HepG2 (cell line): ENCODE data around the gene HYAL2. TPM values are rescaled to one million over a fixed set of nuclear protein-coding genes. Genes with fewer than 3 reads are reported as not detected.

Source experiments
- CC2D1A ChIP-seq: sonication (generic); formaldehyde crosslinking; IDR thresholded peaks from 2 replicates; pipeline ENCODE4 v1.8.1; 2023; ENCODE audit warnings: mild to moderate bottlenecking, missing genetic modification reagents
- E2F5 ChIP-seq: sonication (generic); formaldehyde crosslinking; conservative IDR thresholded peaks from 2 replicates; pipeline ENCODE4 v1.4.0; 2020; ENCODE audit warnings: missing genetic modification reagents
- FOXC1 ChIP-seq: sonication (generic); formaldehyde crosslinking; IDR thresholded peaks from 2 replicates; pipeline ENCODE4 v1.8.0; 2022; ENCODE audit warnings: mild to moderate bottlenecking, missing genetic modification reagents, borderline replicate concordance
- FOXK2 ChIP-seq: fragments of 450-650 bp; IDR thresholded peaks from 2 replicates; pipeline ENCODE4 v1.6.1; 2016
- FOXM1 ChIP-seq: sonication (generic); formaldehyde crosslinking; IDR thresholded peaks from 2 replicates; pipeline ENCODE4 v1.5.0; 2020; ENCODE audit warnings: missing genetic modification reagents
- HNRNPUL1 ChIP-seq: fragments of 200-400 bp; formaldehyde crosslinking; IDR thresholded peaks from 2 replicates; pipeline ENCODE4 v1.6.1; 2017; ENCODE audit warnings: low read depth, mild to moderate bottlenecking, low read length, moderate library complexity
- HOXA5 ChIP-seq: sonication (generic); formaldehyde crosslinking; IDR thresholded peaks from 2 replicates; pipeline ENCODE4 v1.4.0; 2020; ENCODE audit warnings: missing genetic modification reagents
- KAT8 ChIP-seq: IDR thresholded peaks from 2 replicates; pipeline ENCODE4 v1.6.1; 2016; ENCODE audit warnings: missing genetic modification reagents, missing compliant biosample characterization
- MIER3 ChIP-seq: IDR thresholded peaks from 2 replicates; pipeline ENCODE4 v1.6.1; 2016; ENCODE audit warnings: missing compliant biosample characterization, borderline replicate concordance
- NR2F6 ChIP-seq, 2 experiments: IDR thresholded peaks; 2 replicates each; pipeline ENCODE4 v1.6.1; 2016; ENCODE audit warnings: antibody characterized with exemption in 1 of 2, mild to moderate bottlenecking in 1 of 2
- TBX2 ChIP-seq: sonication (generic); formaldehyde crosslinking; IDR thresholded peaks from 2 replicates; pipeline ENCODE4 v1.5.0; 2020; ENCODE audit warnings: missing genetic modification reagents, mild to moderate bottlenecking, borderline replicate concordance
- ZFP36L1 ChIP-seq: sonication (generic); formaldehyde crosslinking; IDR thresholded peaks from 2 replicates; pipeline ENCODE4 v1.8.0; 2022; ENCODE audit warnings: mild to moderate bottlenecking, missing genetic modification reagents, moderate library complexity
- ZNF205 ChIP-seq: IDR thresholded peaks from 2 replicates; pipeline ENCODE4 v1.6.1; 2018; ENCODE audit warnings: missing biosample characterization, missing genetic modification reagents
- ZNF563 ChIP-seq: sonication (generic); formaldehyde crosslinking; IDR thresholded peaks from 2 replicates; pipeline ENCODE4 v1.8.0; 2022; ENCODE audit warnings: mild to moderate bottlenecking, moderate library complexity, missing genetic modification reagents
- ZNF737 ChIP-seq: sonication (generic); formaldehyde crosslinking; IDR thresholded peaks from 2 replicates; pipeline ENCODE4 v1.5.0; 2020; ENCODE audit warnings: missing genetic modification reagents, mild to moderate bottlenecking, borderline replicate concordance
- ZNF776 ChIP-seq: sonication (generic); formaldehyde crosslinking; IDR thresholded peaks from 2 replicates; pipeline ENCODE4 v1.4.0; 2020; ENCODE audit warnings: mild to moderate bottlenecking, missing genetic modification reagents
- polyA plus RNA-seq, 8 experiments: library from polyadenylated mRNA; depleted of rRNA in 3 of 8; stranded (reverse) in 7 of 8; unstranded in 1 of 8; fragments of >200 nt; fragmentation: Illumina TruSeq in 4 of 8; extraction: Trizol in 4 of 8; gene quantifications; 2 replicates each; pipeline versions ENCODE4 v1.2.1 to v1.2.3, GENCODE V29; 2011 to 2016; ENCODE audit warnings: low read depth in 4 of 8, missing spikeins in 1 of 8, mixed read lengths in 1 of 8; ENCODE audit not compliant: insufficient read depth in 1 of 8
- total RNA-seq, 5 experiments: library from RNA; depleted of rRNA; stranded (reverse); fragments of >200 nt; fragmentation: Illumina TruSeq; extraction: Trizol; gene quantifications; 2 replicates each; pipeline ENCODE4 v1.2.3, GENCODE V29; 2016; ENCODE audit warnings: low read depth in 1 of 5
- TF ChIP-seq, protein P1 (sequence below): fragments of 450-650 bp; IDR thresholded peaks from 2 replicates; pipeline ENCODE4 v1.6.1; 2016
- TF ChIP-seq, protein P2 (sequence below), 2 experiments: fragments of 450-650 bp in 1 of 2; sonication (generic) in 1 of 2; formaldehyde crosslinking in 1 of 2; IDR thresholded peaks; 2 replicates each; pipeline versions ENCODE4 v1.6.1 to v1.8.0; 2016 to 2022; ENCODE audit warnings: antibody characterized with exemption in 1 of 2, mild to moderate bottlenecking in 1 of 2, missing genetic modification reagents in 1 of 2

The HYAL2 gene
- total and polyA plus RNA-seq, 2 of the 13 experiments (the other 11 are each of a cell fraction or from before 2014, with no cell fraction given), result 76.2 to 102 TPM

- TF ChIP-seq CC2D1A (CRISPR knock-in tag), result no peak
- TF ChIP-seq FOXK2, result no peak
- 0 out of 2 replicates have a peak, but pooled peaks have one; percentile 9 for TF ChIP-seq NR2F6 (IDR thresholded peaks at IDR 0.05)
- TF ChIP-seq NR2F6 (CRISPR knock-in tag; IDR thresholded peaks at IDR 0.05), result peak; percentile 76
- TF ChIP-seq FOXC1, result no peak
- no peak for TF ChIP-seq KAT8 (CRISPR knock-in tag)
- no peak for TF ChIP-seq ZNF563 (CRISPR knock-in tag)
- TF ChIP-seq TBX2 (CRISPR knock-in tag), result no peak
- TF ChIP-seq ZNF776 (CRISPR knock-in tag), result no peak
- TF ChIP-seq E2F5 (CRISPR knock-in tag), result no peak
- TF ChIP-seq, protein P1, sequence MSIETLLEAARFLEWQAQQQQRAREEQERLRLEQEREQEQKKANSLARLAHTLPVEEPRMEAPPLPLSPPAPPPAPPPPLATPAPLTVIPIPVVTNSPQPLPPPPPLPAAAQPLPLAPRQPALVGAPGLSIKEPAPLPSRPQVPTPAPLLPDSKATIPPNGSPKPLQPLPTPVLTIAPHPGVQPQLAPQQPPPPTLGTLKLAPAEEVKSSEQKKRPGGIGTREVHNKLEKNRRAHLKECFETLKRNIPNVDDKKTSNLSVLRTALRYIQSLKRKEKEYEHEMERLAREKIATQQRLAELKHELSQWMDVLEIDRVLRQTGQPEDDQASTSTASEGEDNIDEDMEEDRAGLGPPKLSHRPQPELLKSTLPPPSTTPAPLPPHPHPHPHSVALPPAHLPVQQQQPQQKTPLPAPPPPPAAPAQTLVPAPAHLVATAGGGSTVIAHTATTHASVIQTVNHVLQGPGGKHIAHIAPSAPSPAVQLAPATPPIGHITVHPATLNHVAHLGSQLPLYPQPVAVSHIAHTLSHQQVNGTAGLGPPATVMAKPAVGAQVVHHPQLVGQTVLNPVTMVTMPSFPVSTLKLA, result no peak
- no peak for TF ChIP-seq FOXM1 (CRISPR knock-in tag)
- no peak for TF ChIP-seq HOXA5 (CRISPR knock-in tag)
- TF ChIP-seq, protein P2, sequence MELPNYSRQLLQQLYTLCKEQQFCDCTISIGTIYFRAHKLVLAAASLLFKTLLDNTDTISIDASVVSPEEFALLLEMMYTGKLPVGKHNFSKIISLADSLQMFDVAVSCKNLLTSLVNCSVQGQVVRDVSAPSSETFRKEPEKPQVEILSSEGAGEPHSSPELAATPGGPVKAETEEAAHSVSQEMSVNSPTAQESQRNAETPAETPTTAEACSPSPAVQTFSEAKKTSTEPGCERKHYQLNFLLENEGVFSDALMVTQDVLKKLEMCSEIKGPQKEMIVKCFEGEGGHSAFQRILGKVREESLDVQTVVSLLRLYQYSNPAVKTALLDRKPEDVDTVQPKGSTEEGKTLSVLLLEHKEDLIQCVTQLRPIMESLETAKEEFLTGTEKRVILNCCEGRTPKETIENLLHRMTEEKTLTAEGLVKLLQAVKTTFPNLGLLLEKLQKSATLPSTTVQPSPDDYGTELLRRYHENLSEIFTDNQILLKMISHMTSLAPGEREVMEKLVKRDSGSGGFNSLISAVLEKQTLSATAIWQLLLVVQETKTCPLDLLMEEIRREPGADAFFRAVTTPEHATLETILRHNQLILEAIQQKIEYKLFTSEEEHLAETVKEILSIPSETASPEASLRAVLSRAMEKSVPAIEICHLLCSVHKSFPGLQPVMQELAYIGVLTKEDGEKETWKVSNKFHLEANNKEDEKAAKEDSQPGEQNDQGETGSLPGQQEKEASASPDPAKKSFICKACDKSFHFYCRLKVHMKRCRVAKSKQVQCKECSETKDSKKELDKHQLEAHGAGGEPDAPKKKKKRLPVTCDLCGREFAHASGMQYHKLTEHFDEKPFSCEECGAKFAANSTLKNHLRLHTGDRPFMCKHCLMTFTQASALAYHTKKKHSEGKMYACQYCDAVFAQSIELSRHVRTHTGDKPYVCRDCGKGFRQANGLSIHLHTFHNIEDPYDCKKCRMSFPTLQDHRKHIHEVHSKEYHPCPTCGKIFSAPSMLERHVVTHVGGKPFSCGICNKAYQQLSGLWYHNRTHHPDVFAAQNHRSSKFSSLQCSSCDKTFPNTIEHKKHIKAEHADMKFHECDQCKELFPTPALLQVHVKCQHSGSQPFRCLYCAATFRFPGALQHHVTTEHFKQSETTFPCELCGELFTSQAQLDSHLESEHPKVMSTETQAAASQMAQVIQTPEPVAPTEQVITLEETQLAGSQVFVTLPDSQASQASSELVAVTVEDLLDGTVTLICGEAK (IDR thresholded peaks at IDR 0.05), result no peak
- TF ChIP-seq, protein P2 (CRISPR knock-in tag; IDR thresholded peaks at IDR 0.05), result no peak
- 0 out of 2 replicates have a peak, but pooled peaks have one; percentile 38 for TF ChIP-seq ZNF205 (CRISPR knock-in tag)
- no peak for TF ChIP-seq HNRNPUL1
- TF ChIP-seq ZNF737 (CRISPR knock-in tag), result no peak
- TF ChIP-seq ZFP36L1 (CRISPR knock-in tag), result no peak
- no peak for TF ChIP-seq MIER3 (CRISPR knock-in tag)
Measured at GRCh38 chr3:50322386-50323091, at the start of gene HYAL2 (continued).
